ENCODE results near the gene LGR6.

Gene LGR6

DNA sequence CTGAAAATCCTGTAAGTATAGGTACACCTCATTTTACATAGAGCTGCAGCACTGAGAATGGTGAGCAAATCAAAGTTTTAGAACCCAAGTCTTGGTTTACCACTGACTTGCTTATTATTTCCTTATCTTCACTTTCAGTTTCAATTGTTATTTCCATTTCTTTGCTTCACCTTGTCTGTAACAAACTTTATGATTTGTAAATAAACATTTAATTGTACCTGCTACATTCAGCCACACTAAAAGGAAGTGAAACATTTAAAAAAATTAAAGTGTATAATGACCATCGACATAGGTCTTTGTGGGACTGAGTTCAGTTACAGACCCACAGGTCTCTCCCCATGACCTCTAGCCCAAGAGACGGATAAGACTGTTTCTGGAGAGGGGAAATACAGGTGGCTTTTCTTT lies 34.4 kb downstream of the LGR6 start:
- TF ChIP-seq YY1 (IDR thresholded peaks at IDR 0.05; ENCODE audit: insufficient read depth, insufficient read length) (no peak), ZNF274 (IDR thresholded peaks at IDR 0.05; ENCODE audit: low read depth, low read length) (no peak), SUZ12 (IDR thresholded peaks at IDR 0.05; ENCODE audit: extremely low read depth, insufficient read depth, insufficient read length) (no peak)
- Histone ChIP-seq H3K4me1 (ENCODE audit: insufficient read depth, insufficient read length) (peaks cover 8% of the 10 kb centered on the region), H3K9ac (ENCODE audit: insufficient read length, low read depth) (no peak overlapping the region), H3K9me3 (ENCODE audit: insufficient read depth, low read length) (no peaks in the 10 kb centered on the region), H3K36me3 (ENCODE audit: insufficient read depth, insufficient read length, low read length) (peaks cover 3% of the 10 kb centered on the region), H3K4me3 (ENCODE audit: insufficient read length, low read depth) (no peak overlapping the region), H3K27me3 (ENCODE audit: insufficient read depth, insufficient read length) (no peaks in the 10 kb centered on the region)
- DNase-seq (ENCODE audit: low read depth, low spot score), result no peak

DNA sequence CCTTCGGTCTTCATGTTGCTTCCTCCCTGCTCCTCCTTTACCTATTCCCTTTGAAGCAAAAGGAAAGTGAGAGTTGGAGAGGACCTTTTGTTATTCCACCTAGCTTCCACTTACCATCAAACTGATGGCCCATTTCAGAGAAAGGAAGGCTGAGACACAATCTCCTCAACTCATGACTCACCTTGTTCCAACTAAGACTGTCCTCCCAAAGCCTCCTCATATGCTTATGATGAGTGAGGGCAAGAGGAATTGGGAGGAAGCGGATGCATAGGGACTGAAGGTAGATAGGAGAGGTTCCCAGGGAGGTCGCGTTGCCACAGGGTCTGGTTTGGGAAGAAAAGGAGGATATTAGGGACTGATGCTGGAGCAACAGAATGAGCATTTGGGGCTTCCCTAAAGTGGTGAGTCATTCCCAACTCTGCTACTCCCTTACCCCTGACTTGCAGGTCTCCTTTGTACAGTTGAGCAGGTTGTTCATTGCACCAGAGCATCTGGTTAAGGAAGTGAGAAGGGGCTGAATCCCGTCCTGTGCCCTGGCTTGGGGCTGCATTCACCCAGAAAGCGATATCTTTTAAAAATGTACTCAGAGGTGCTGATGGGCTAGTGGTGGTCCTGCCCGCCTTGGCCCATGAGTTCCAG lies 35.0 kb downstream of the LGR6 start:
- peaks cover 3% of the 10 kb centered on the region for H3K36me3 ChIP-seq (ENCODE audit: insufficient read depth, insufficient read length, low read length)
- no peaks in the 10 kb centered on the region for H3K27me3 ChIP-seq (ENCODE audit: insufficient read depth, insufficient read length)
- H3K9me3 ChIP-seq (ENCODE audit: insufficient read depth, low read length), result no peaks in the 10 kb centered on the region
- DNase-seq (ENCODE audit: low read depth, low spot score), result no peak
- H3K9ac ChIP-seq (ENCODE audit: insufficient read length, low read depth), result no peak overlapping the region
- TF ChIP-seq SUZ12 (IDR thresholded peaks at IDR 0.05; ENCODE audit: extremely low read depth, insufficient read depth, insufficient read length), result no peak
- no peak for TF ChIP-seq YY1 (IDR thresholded peaks at IDR 0.05; ENCODE audit: insufficient read depth, insufficient read length)
- no peak for TF ChIP-seq ZNF274 (IDR thresholded peaks at IDR 0.05; ENCODE audit: low read depth, low read length)
- H3K4me3 ChIP-seq (ENCODE audit: insufficient read length, low read depth), result no peak overlapping the region
- peaks cover 5% of the 10 kb centered on the region for H3K4me1 ChIP-seq (ENCODE audit: insufficient read depth, insufficient read length)

GRCh38 chr1:202229376-202229775 lies 35.8 kb downstream of the LGR6 start:
- DNase-seq (ENCODE audit: low read depth, low spot score), result no peak
- H3K4me1 ChIP-seq (ENCODE audit: insufficient read depth, insufficient read length), result peaks cover 9% of the 10 kb centered on the region
- H3K9ac ChIP-seq (ENCODE audit: insufficient read length, low read depth), result no peak overlapping the region
- no peaks in the 10 kb centered on the region for H3K27me3 ChIP-seq (ENCODE audit: insufficient read depth, insufficient read length)
- H3K4me3 ChIP-seq (ENCODE audit: insufficient read length, low read depth), result no peak overlapping the region
- TF ChIP-seq ZNF274 (IDR thresholded peaks at IDR 0.05; ENCODE audit: low read depth, low read length) (no peak), SUZ12 (IDR thresholded peaks at IDR 0.05; ENCODE audit: extremely low read depth, insufficient read depth, insufficient read length) (no peak), YY1 (IDR thresholded peaks at IDR 0.05; ENCODE audit: insufficient read depth, insufficient read length) (no peak)
- peaks cover 3% of the 10 kb centered on the region for H3K36me3 ChIP-seq (ENCODE audit: insufficient read depth, insufficient read length, low read length)
- no peaks in the 10 kb centered on the region for H3K9me3 ChIP-seq (ENCODE audit: insufficient read depth, low read length)

DNA sequence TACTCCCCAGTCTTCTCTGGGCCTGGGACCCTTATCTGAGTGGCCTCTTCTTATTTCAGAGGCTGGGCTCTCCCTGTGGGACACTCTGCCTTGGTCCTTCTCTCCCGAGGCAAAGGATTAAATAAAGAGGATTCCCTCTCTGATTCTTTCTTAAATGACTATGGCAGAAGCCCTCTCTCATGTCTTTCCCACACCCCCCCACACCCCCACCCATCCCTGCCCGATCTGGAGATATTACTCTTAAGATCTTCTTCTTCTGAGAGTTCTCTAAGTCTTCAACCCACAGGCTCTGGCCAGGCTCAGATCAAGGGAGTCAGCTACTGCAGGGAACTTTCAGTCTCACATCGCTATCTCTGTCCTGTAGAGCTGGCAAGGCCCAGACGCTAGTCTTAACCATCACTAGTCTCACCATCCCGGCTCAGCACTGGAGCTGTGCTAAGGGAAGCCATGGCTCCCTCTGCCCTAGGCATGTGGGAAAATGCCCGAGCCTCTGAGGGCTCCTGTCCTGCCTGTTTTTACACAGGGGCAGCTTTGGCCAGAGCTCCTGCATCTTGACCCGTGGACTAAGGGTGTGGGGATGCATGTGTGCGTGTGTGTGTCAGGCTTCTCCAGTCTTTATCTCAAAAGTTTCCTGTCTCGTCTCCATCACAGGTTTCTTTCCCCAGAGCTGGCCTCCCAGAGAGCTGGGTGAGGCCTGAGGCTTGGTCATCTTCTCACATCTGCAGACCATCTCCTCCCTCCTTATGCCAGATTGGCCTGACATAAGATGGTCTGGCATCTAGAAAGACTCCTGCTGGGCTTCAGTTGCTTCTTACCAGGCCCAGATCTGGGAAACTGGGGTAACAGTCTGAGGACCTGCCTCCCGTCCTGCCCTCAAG lies 36.7 kb downstream of the LGR6 start:
- Histone ChIP-seq H3K27me3 (ENCODE audit: insufficient read depth, insufficient read length) (no peaks in the 10 kb centered on the region), H3K36me3 (ENCODE audit: insufficient read depth, insufficient read length, low read length) (peaks cover 3% of the 10 kb centered on the region), H3K9ac (ENCODE audit: insufficient read length, low read depth) (no peak overlapping the region), H3K4me1 (ENCODE audit: insufficient read depth, insufficient read length) (peaks cover 13% of the 10 kb centered on the region), H3K9me3 (ENCODE audit: insufficient read depth, low read length) (no peaks in the 10 kb centered on the region), H3K4me3 (ENCODE audit: insufficient read length, low read depth) (no peak overlapping the region)
- DNase-seq (ENCODE audit: low read depth, low spot score), result no peak
- TF ChIP-seq ZNF274 (IDR thresholded peaks at IDR 0.05; ENCODE audit: low read depth, low read length), result no peak

DNA sequence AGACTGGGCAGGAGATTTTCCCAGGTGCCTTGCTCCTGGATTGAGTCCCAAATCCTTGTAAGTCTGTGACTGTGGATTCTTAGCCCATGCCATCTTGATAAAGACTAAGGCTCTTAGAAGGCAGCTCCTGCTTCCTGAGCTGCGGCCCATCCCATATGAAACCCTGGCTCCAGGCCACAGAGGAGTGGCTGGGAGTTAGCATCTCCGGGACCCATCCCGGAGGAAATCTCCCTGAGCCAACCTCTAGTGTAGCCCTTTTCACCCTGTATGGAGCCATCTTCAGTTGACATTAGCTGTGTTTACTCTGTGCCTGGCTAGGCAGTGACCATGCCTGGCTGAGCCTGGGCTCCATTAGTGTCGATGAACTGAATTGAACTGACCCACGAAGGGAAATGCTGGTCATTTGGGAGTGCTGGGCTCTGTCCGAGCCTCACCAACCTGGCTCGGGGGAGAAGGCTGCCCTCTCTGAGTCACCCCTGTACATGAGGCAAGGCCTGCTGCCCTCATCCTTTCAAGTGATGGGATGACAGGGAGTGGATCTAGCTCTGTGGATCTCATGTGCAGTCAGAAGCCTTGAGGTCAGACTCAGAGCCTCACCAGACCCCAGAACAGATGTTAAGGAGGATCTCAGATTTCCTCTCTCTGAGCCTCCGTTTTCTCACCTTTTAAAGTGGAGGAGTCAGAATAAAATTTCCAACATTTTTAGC lies 37.5 kb downstream of the LGR6 start:
- H3K36me3 ChIP-seq (ENCODE audit: insufficient read depth, insufficient read length, low read length), result peaks cover 3% of the 10 kb centered on the region
- H3K27me3 ChIP-seq (ENCODE audit: insufficient read depth, insufficient read length), result no peaks in the 10 kb centered on the region
- DNase-seq (ENCODE audit: low read depth, low spot score), result no peak
- no peak for TF ChIP-seq ZNF274 (IDR thresholded peaks at IDR 0.05; ENCODE audit: low read depth, low read length)
- no peak for TF ChIP-seq YY1 (IDR thresholded peaks at IDR 0.05; ENCODE audit: insufficient read depth, insufficient read length)
- TF ChIP-seq SUZ12 (IDR thresholded peaks at IDR 0.05; ENCODE audit: extremely low read depth, insufficient read depth, insufficient read length), result no peak
- peaks cover 13% of the 10 kb centered on the region for H3K4me1 ChIP-seq (ENCODE audit: insufficient read depth, insufficient read length)
- no peaks in the 10 kb centered on the region for H3K9me3 ChIP-seq (ENCODE audit: insufficient read depth, low read length)
- H3K9ac ChIP-seq (ENCODE audit: insufficient read length, low read depth), result no peak overlapping the region
- no peak overlapping the region for H3K4me3 ChIP-seq (ENCODE audit: insufficient read length, low read depth)

DNA sequence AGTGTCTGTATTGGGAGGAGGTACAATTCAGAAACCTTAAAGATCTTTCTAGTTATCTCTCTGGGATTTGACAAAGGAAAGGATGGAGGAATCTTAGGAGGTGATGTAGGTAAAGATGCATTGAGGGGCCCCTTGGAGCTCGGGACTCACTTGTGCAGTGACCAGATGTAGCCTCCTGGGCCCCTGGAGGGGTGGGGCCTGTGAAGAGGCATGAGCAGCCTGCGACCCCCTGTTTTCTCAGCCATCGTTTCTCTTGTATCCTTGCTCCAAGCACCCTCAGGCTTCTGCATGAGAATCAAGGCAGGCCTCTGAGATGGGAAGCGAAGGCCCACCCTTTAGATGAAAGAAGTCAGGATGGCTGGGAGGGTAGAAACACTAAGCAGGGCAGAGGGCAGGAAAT lies 39.6 kb downstream of the LGR6 start:
- Histone ChIP-seq H3K4me1 (ENCODE audit: insufficient read depth, insufficient read length) (peaks cover 25% of the 10 kb centered on the region), H3K4me3 (ENCODE audit: insufficient read length, low read depth) (no peak overlapping the region), H3K9me3 (ENCODE audit: insufficient read depth, low read length) (no peaks in the 10 kb centered on the region), H3K36me3 (ENCODE audit: insufficient read depth, insufficient read length, low read length) (no peaks in the 10 kb centered on the region), H3K9ac (ENCODE audit: insufficient read length, low read depth) (no peak overlapping the region), H3K27me3 (ENCODE audit: insufficient read depth, insufficient read length) (no peaks in the 10 kb centered on the region)
- no peak for DNase-seq (ENCODE audit: low read depth, low spot score)
- TF ChIP-seq ZNF274 (IDR thresholded peaks at IDR 0.05; ENCODE audit: low read depth, low read length) (no peak), YY1 (IDR thresholded peaks at IDR 0.05; ENCODE audit: insufficient read depth, insufficient read length) (no peak), SUZ12 (IDR thresholded peaks at IDR 0.05; ENCODE audit: extremely low read depth, insufficient read depth, insufficient read length) (no peak)

GRCh38 chr1:202233804-202234203 lies 40.2 kb downstream of the LGR6 start:
- H3K4me1 ChIP-seq (ENCODE audit: insufficient read depth, insufficient read length), result peaks cover 25% of the 10 kb centered on the region
- H3K9ac ChIP-seq (ENCODE audit: insufficient read length, low read depth), result no peak overlapping the region
- H3K9me3 ChIP-seq (ENCODE audit: insufficient read depth, low read length), result no peaks in the 10 kb centered on the region
- TF ChIP-seq ZNF274 (IDR thresholded peaks at IDR 0.05; ENCODE audit: low read depth, low read length), result no peak
- TF ChIP-seq SUZ12 (IDR thresholded peaks at IDR 0.05; ENCODE audit: extremely low read depth, insufficient read depth, insufficient read length), result no peak
- TF ChIP-seq YY1 (IDR thresholded peaks at IDR 0.05; ENCODE audit: insufficient read depth, insufficient read length), result no peak
- DNase-seq (ENCODE audit: low read depth, low spot score), result no peak
- H3K4me3 ChIP-seq (ENCODE audit: insufficient read length, low read depth), result no peak overlapping the region
- H3K36me3 ChIP-seq (ENCODE audit: insufficient read depth, insufficient read length, low read length), result no peaks in the 10 kb centered on the region
- H3K27me3 ChIP-seq (ENCODE audit: insufficient read depth, insufficient read length), result no peaks in the 10 kb centered on the region

Data from NT2/D1 (cell line).